Measurements from ENCODE around the gene CLEC17A. TPM values are rescaled to one million over a fixed set of nuclear protein-coding genes. Genes with fewer than 3 reads are reported as not detected.
"Not testable (repeated sequence)": the region's sequence is repeated elsewhere in the genome, so short reads cannot be mapped to it uniquely, and the experiment has no call there.

CLEC17A gene
- total RNA-seq, 2 experiments from 2014 or later = 1.2 to 1.3 TPM

DNA sequence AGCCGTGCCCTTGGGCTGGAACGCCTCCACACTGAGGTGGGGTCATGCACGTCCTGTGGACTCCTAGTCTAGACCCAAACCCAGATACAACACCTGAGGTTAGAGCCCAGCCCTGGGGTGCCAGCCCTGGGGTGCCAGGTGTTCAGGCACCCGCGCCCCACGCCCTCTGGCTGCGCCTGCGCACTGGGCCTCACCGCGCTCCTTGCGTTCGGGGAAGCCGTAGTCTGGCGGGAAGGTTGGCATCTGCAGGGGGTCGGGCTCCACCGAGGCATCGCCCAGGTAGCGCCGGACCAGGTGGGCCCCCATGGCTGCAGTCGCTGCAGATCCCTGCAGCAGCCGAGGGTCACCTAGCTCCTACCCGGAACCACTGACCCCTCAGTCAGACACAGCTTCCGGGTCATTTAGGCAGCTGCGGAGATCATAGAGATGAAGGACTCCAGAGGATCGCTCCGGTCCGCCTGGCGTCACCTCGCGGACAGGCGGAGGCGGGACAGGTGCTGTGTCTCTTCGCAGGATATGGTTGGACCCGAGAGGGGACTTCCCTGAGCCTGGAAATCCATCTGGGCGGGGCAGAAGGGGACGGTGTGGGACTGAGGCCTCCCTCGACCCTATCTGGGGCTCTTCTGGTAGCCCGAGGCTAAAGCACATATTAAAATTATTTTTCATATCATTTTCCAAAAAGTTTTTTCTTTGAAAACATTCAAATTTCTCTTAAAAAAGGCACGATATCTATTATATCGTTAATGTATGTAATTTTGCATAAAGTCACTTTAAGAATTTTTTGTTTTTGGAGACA, 11.0 kb upstream of the CLEC17A start, which contains the start of gene NDUFB7:
Gene NDUFB7, minus strand, starts transcription at position 372 of the 796 bp plus-strand sequence. Its CDS starts 66 bp downstream, at position 306.
- ChIA-PET CTCF (interaction anchor here (5.0 kb wide), 1 partner anchor 116 kb away, joined by 111 read pairs; the partner anchor contains the start of gene ZNF333), POLR2A (interaction anchor here (0.5 to 1.1 kb wide), 3 partner anchors 119 to 764 kb away, joined by 3 read pairs; partner anchors contain the start of gene ZNF333)

DNA sequence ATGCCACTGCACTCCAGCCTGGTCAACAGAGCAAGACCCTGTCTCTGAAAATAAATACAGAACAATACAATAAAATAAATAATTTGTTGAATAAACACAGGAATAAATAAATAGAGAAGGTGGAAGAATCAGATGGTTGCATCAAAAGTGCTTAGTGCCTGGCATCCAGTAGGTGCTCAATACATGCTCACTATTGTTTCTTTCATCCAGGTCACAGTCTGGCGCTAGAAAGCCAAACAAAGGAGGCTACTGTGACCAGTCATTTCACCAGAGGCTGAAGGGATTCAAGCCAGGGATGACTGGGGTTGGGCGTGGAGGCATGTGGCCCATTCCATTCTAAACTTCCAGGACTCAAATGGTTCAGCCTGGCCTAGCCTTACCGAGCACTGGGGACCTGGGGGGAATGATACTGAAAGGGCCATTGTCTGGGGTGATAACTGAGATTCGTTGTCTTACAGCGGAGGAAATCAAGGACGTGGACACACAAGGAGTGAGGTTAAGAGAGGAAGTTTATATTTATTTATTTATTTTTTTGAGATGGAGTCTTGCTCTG, 7.4 kb upstream of the CLEC17A start:
- ChIA-PET CTCF (interaction anchor here (5.0 kb wide), 1 partner anchor 112 kb away, joined by 111 read pairs; the partner anchor contains the start of gene ZNF333), POLR2A (no interaction called here)

DNA sequence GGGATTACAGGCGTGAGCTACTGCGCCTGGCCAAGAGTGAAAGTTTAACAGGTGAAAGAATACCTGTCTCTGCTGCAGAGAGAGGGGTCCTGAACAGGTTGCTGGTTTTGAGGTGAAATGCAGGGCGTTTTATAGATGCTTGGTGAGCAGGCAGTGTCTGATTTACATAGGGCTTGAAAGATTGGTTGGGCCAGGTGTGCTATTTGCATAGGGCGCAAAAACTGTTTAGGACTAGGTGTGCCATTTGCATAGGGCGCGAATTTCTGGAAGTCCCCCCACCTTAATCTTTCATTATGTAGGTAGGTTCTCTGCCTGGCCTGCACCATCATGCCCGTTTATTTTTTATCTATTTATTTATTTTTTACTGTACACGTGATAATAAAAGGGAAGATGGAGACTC, 6.5 kb upstream of the CLEC17A start:
- ChIA-PET POLR2A (no interaction called here), CTCF (no interaction called here)

- POLR2A ChIA-PET = no interaction called here
- CTCF ChIA-PET = interaction anchor here (0.6 to 0.9 kb wide), 3 partner anchors 23 to 1611 kb away, joined by 3 to 7 read pairs (median 5); no protein-coding TSS in a partner anchor
Observed at GRCh38 chr19:14577264-14577663, 5.6 kb upstream of the CLEC17A start.

GRCh38 chr19:14577885-14578427, 4.9 kb upstream of the CLEC17A start:
- CTCF ChIA-PET = interaction anchor here (0.7 to 0.9 kb wide), 2 partner anchors 108 to 1610 kb away, joined by 5 to 7 read pairs; no protein-coding TSS in a partner anchor

GRCh38 chr19:14580623-14581237, 2.2 kb upstream of the CLEC17A start:
- ChIA-PET CTCF (interaction anchor here (1.4 kb wide), 1 partner anchor 109 kb away, joined by 4 read pairs; the partner anchor contains the start of gene ZNF333), POLR2A (no interaction called here)

More at GRCh38 chr19:14577885-14578427, 4.9 kb upstream of the CLEC17A start:
- POLR2A ChIA-PET = no interaction called here

DNA sequence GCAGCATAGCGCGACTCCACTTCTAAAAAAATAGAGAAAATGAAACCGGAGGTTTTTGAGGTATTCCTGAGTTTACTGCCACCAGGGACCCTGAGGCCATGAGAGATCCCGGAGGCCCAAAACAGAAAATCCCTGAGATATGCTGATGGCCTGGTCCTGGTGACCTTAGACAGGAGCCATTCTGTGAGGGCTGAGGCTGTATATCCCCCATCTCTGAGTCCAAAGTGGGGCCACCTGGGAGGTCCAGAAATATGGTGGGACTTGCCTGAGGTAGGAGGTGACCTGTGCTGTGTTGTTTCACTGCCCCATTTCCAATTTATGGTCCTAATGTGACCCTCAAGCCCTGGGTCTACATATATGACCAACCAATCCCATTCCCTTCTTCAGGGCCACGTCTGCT, 1.5 kb downstream of the CLEC17A start:
- CTCF ChIA-PET, POLR2A ChIA-PET: not testable (repeated sequence)

GRCh38 chr19:14585187-14585586, 2.3 kb downstream of the CLEC17A start:
- POLR2A ChIA-PET = not testable (repeated sequence)
- CTCF ChIA-PET = interaction anchor here (0.5 kb wide), 1 partner anchor 68 kb away, joined by 3 read pairs; no protein-coding TSS in a partner anchor

DNA sequence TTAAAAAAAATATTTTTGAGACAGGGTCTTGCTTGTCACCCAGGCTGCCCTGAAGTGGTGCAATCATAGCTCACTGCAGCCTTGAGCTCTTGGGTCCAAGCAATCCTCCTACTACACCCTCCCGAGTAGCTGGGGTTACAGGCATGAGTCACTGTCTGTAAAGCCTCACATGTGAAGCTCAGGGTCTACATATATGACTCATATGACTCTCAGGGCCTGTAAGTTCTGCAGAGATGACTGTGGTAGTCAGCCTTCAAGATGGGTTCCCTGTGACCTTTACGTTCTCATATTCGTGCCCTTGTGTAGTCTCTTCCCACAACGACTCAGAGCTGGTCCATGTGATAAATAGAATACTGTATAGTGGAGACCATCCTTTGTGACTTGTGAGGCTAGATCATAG, 6.5 kb downstream of the CLEC17A start:
- CTCF ChIA-PET, POLR2A ChIA-PET: not testable (repeated sequence)

DNA sequence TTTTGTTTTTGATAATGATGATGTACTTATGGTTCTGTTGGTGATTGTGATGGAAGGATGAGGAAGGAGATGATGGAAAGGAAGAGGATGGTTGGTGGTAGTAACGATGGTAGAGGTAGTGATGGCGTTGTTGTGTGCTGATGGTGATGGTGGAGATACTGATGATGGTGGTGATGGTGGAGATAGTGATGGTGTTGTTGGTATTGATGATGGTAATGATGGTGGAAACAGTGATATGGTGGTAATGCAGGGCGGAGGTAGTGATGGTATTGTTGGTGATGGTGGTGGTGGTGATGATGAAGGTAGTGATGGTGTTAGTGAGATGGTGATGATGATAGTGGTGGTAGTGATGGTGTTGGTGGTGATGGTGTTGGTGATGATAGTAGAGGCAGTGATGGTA, 12.7 kb downstream of the CLEC17A start:
- POLR2A ChIA-PET = no interaction called here
- CTCF ChIA-PET = interaction anchor here (0.6 kb wide), 1 partner anchor 755 kb away, joined by 4 read pairs; no protein-coding TSS in a partner anchor

DNA sequence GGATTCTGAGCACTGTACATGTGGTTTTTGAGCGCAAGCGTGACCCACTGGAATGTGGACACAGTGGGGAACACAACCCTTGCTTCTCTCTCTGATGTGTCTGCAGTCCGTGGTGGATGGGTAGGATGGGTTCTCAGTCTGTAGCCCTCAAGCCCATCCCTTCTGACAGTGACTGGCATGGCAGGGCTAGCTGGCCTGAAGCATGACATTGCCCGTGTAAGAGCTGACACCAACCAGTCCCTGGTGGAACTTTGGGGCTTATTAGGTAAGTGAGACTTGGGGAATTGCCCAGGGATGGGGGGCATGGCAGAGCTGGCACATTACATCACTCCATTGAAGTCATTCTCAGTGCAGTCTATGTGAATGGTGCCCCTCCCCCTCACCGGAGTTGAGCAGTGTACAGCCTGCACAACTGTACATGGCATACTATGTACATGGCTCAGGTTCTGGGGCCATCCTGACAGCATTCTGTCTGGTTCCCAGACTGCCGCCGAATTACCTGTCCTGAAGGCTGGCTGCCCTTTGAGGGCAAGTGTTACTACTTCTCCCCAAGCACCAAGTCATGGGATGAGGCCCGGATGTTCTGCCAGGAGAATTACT, 16.8 kb downstream of the CLEC17A start:
- ChIA-PET CTCF (interaction anchor here (0.9 kb wide), 1 partner anchor 43 kb away, joined by 3 read pairs; no protein-coding TSS in a partner anchor), POLR2A (no interaction called here)

DNA sequence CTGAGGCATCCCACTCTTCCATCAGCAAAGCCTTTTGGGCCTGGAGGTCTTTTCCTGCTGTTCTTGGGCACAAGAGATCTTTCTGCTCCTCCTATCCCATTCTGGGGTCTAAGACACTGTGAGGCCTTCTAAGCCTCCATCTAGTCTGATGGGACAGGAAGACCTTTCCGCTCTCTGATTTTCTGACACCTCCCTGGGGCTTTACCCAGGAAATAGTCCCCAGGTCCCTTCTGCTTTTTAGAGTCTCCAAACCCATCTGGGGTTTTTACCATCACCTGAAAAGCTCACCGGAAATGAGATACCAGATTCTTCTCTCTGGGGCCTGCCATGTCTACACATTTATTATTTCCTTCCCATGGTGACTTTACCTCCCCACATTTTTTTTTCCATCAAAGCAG, 21.1 kb downstream of the CLEC17A start:
- POLR2A ChIA-PET = no interaction called here
- CTCF ChIA-PET = interaction anchor here (0.6 kb wide), 1 partner anchor 31 kb away, joined by 4 read pairs; no protein-coding TSS in a partner anchor

DNA sequence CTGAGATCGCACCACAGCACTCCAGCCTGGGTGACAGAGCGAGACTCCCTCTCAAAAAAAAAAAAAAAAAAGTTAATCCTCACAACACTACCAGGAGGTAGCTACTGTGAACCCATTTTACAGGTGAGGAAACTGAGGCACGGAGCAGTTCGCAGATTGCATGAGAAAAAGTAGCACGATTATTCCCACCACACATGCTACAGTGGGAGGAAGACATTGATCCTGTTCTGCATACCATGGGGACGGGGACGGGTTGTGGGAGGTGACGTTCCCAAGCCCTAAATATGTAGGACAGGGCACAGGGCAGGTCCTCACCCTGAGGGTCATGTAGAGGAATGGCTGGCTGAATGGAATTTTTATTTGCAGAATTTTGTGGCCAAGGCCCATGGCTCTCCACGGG, 23.7 kb downstream of the CLEC17A start:
- ChIA-PET CTCF (no interaction called here), POLR2A (no interaction called here)

- POLR2A ChIA-PET = interaction anchor here (0.7 kb wide), 1 partner anchor 806 kb away, joined by 4 read pairs; no protein-coding TSS in a partner anchor
- CTCF ChIA-PET = no interaction called here
Observed at GRCh38 chr19:14611051-14611450, 28.2 kb downstream of the CLEC17A start.

DNA sequence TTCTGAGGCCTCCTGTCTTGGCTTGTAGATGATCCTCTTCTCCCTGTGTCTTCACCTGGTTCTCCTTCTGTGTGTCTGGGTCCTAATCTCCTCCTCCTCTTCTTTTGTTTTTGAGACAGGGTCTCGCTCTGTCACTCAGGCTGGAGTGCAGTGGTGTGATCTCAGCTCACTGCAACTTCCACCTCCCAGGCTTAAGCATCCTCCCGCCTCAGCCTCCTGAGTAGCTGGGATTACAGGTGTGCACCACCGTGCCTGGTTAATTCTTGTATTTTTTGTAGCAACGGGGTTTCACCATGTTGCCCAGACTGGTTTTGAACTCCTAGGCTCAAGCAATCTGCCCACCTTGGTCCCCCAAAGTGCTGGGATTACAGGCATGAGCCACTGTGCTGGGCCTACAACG, 29.4 kb downstream of the CLEC17A start:
- POLR2A ChIA-PET, CTCF ChIA-PET: not testable (repeated sequence)

DNA sequence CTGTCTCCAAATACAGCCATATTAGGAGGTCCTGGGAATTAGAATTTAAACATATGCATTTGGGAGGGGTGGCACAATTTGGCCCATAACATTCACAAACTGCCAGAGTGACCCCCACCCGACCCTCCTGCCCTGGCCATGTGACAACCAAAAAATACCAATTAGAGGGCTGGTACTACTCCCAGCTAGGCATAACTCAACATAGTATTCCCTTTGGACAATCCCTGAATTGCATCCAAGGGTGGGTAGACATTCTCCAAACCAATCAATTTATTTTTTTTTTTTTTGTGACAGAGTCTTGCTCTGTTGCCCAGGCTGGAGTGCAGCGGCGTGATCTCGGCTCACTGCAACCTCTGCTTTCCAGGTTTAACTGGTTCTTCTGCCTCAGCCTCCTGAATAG, 29.8 kb downstream of the CLEC17A start:
- POLR2A ChIA-PET = no interaction called here
- CTCF ChIA-PET = interaction anchor here (0.7 kb wide), 1 partner anchor 1246 kb away, joined by 3 read pairs; no protein-coding TSS in a partner anchor

GRCh38 chr19:14613399-14614098, 30.7 kb downstream of the CLEC17A start:
- CTCF ChIA-PET = interaction anchor here (0.7 kb wide), 1 partner anchor 1247 kb away, joined by 3 read pairs; no protein-coding TSS in a partner anchor

GRCh38 chr19:14614099-14614412, 31.2 kb downstream of the CLEC17A start:
- ChIA-PET POLR2A (no interaction called here), CTCF (no interaction called here)

More at GRCh38 chr19:14613399-14614098, 30.7 kb downstream of the CLEC17A start:
- POLR2A ChIA-PET = not testable (repeated sequence)

DNA sequence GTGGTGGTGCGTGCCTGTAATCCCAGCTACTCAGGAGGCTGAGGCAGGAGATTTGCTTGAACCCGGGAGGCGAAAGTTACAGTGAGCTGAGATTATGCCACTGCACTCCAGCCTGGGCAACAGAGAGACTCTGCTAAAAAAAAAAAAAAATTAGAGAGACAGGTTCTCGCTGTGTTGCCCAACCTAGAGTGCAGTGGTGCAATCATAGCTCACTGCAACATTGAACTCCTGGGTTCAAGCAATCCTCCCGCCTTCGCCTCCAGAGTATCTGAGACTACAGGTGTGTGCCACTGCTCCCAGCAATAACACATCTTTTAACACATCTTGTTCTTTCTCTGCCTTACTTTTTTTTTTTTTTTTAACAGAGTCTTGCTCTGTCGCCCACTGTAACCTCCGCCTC, 32.7 kb downstream of the CLEC17A start:
- CTCF ChIA-PET = no interaction called here
- POLR2A ChIA-PET = no interaction called here
